AG04450 (cell line): Measurements from ENCODE around the gene PRKG1. TPM values are rescaled to one million over a fixed set of nuclear protein-coding genes. Genes with fewer than 3 reads are reported as not detected.
"Not testable (repeated sequence)": the region's sequence is repeated elsewhere in the genome, so short reads cannot be mapped to it uniquely, and the experiment has no call there.

Experiments used
- CTCF ChIA-PET: fragments of 300-600, 350-600 bp; formaldehyde crosslinking; extraction: SDS; loops from one replicate; lab custom pipeline; 2022; ENCODE audit warnings: antibody characterized with exemption, inconsistent platforms; lab: Charles Lee
- POLR2A ChIA-PET: fragments of 350-600 bp; formaldehyde crosslinking; extraction: SDS; loops from one replicate; lab custom pipeline; 2021; ENCODE audit warnings: antibody characterized with exemption, inconsistent platforms; lab: Yijun Ruan, JAX
- DNase-seq: peaks from one replicate; pipeline ENCODE4 v3.0.0-alpha.2; 2011; ENCODE audit warnings: low read depth, low spot score
- H3K27ac ChIP-seq: one replicate; pipeline ENCODE4 v1.5.1; 2012; ENCODE audit warnings: low read depth, low read length, control low read depth
- H3K27me3 ChIP-seq: one replicate; pipeline ENCODE4 v1.6.0; 2012; ENCODE audit warnings: low read length; ENCODE audit not compliant: control insufficient read depth, insufficient read depth
- H3K4me3 ChIP-seq: 2 replicates; pipeline ENCODE4 v1.5.1; 2011; ENCODE audit warnings: mild to moderate bottlenecking, low read depth, low read length, control low read depth
- H3K9me3 ChIP-seq: 2 replicates; pipeline ENCODE4 v1.5.1; 2012; ENCODE audit warnings: low read length; ENCODE audit not compliant: control insufficient read depth, insufficient read depth
- polyA plus RNA-seq: library from polyadenylated mRNA; depleted of rRNA; stranded (reverse); fragments of >200 nt; gene quantifications from 2 replicates; pipeline ENCODE4 v1.2.3, GENCODE V29; 2011
- TF ChIP-seq, protein P1 (sequence below): IDR thresholded peaks from 2 replicates; pipeline ENCODE4 v1.5.1; 2011; ENCODE audit warnings: low read depth, low read length, control low read depth, inconsistent platforms

PRKG1 gene
- polyA plus RNA-seq, 1 experiment: 19.0 TPM

- CTCF ChIA-PET: no interaction called here
- Histone ChIP-seq H3K27ac (no peak overlapping the region), H3K4me3 (no peak overlapping the region), H3K27me3 (no peaks in the 10 kb centered on the region), H3K9me3 (no peaks in the 10 kb centered on the region)
- POLR2A ChIA-PET: no interaction called here
- TF ChIP-seq, protein P1, sequence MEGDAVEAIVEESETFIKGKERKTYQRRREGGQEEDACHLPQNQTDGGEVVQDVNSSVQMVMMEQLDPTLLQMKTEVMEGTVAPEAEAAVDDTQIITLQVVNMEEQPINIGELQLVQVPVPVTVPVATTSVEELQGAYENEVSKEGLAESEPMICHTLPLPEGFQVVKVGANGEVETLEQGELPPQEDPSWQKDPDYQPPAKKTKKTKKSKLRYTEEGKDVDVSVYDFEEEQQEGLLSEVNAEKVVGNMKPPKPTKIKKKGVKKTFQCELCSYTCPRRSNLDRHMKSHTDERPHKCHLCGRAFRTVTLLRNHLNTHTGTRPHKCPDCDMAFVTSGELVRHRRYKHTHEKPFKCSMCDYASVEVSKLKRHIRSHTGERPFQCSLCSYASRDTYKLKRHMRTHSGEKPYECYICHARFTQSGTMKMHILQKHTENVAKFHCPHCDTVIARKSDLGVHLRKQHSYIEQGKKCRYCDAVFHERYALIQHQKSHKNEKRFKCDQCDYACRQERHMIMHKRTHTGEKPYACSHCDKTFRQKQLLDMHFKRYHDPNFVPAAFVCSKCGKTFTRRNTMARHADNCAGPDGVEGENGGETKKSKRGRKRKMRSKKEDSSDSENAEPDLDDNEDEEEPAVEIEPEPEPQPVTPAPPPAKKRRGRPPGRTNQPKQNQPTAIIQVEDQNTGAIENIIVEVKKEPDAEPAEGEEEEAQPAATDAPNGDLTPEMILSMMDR: no peak
- DNase-seq: no peak
Observed at GRCh38 chr10:51201947-51202346, 127.7 kb downstream of the PRKG1 start.

GRCh38 chr10:51203359-51203758 is 129.1 kb downstream of the PRKG1 start:
- Histone ChIP-seq H3K9me3 (no peaks in the 10 kb centered on the region), H3K27me3 (no peaks in the 10 kb centered on the region), H3K27ac (no peak overlapping the region), H3K4me3 (no peak overlapping the region)
- TF ChIP-seq, protein P1: no peak
- CTCF ChIA-PET: interaction anchor here (0.6 to 1.8 kb wide), 2 partner anchors 11 to 140 kb away, joined by 4 read pairs; no protein-coding TSS in a partner anchor
- DNase-seq: no peak
- POLR2A ChIA-PET: no interaction called here

GRCh38 chr10:51204066-51204465 is 129.8 kb downstream of the PRKG1 start:
- no peak for DNase-seq
- no peak overlapping the region for H3K27ac ChIP-seq
- ChIA-PET POLR2A (no interaction called here), CTCF (interaction anchor here (0.5 to 1.8 kb wide), 3 partner anchors 11 to 219 kb away, joined by 4 to 5 read pairs (median 4); no protein-coding TSS in a partner anchor)
- no peaks in the 10 kb centered on the region for H3K27me3 ChIP-seq
- no peaks in the 10 kb centered on the region for H3K9me3 ChIP-seq
- TF ChIP-seq, protein P1: no peak
- H3K4me3 ChIP-seq: no peak overlapping the region

DNA sequence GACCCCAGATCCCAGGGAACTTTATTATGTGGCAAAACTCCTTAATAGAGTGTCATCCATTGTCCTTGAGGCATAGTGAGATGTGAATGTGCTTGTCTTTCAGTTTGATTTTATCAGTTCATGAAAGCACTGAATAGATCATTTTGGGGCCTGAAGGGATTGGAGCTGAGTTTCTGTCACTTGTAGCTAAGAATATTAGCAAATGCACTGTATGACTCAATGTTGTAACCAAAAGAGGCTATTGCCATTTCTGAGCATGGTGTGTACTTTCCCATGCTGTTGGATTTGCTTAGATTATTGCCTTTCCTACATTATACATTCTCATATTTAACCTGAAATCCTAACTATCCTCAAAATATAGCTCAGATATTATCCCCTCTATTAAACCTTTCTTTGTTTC is 130.4 kb downstream of the PRKG1 start:
- Histone ChIP-seq H3K27ac (no peak overlapping the region), H3K9me3 (no peaks in the 10 kb centered on the region), H3K4me3 (no peak overlapping the region), H3K27me3 (no peaks in the 10 kb centered on the region)
- no peak for DNase-seq
- TF ChIP-seq, protein P1: no peak
- POLR2A ChIA-PET: no interaction called here
- CTCF ChIA-PET: interaction anchor here (0.6 to 1.8 kb wide), 3 partner anchors 141 to 860 kb away, joined by 4 to 7 read pairs (median 4); no protein-coding TSS in a partner anchor

- POLR2A ChIA-PET: no interaction called here
Observed at GRCh38 chr10:51206500-51206899, 132.2 kb downstream of the PRKG1 start.

DNA sequence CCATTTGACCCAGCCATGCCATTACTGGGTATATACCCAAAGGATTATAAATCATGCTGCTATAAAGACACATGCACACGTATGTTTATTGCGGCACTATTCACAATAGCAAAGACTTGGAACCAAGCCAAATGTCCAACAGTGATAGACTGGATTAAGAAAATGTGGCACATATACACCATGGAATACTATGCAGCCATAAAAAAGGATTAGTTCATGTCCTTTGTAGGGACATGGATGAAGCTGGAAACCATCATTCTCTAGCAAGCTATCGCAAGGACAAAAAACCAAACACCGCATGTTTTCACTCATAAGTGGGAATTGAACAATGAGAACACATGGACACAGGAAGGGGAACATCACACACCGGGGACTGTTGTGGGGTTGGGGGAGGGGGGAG is 138.7 kb downstream of the PRKG1 start:
- DNase-seq, CTCF ChIA-PET, POLR2A ChIA-PET, H3K4me3 ChIP-seq, H3K9me3 ChIP-seq, H3K27me3 ChIP-seq, H3K27ac ChIP-seq: not testable (repeated sequence)

More at GRCh38 chr10:51206500-51206899, 132.2 kb downstream of the PRKG1 start:
- Histone ChIP-seq H3K4me3 (no peak overlapping the region), H3K27me3 (no peaks in the 10 kb centered on the region), H3K27ac (no peak overlapping the region), H3K9me3 (no peaks in the 10 kb centered on the region)
- CTCF ChIA-PET: interaction anchor here (1.0 kb wide), 1 partner anchor 9 kb away, joined by 3 read pairs; no protein-coding TSS in a partner anchor
- DNase-seq: no peak
- TF ChIP-seq, protein P1: no peak
